DOHH2 (cell line): Measurements from ENCODE around the gene TEC.

Experiments
- CTCF ChIP-seq: fragments of 200-600 bp; sonication (generic); IDR thresholded peaks from one replicate; pipeline ENCODE4 v1.5.1; 2014; ENCODE audit warnings: antibody characterized with exemption, mild to moderate bottlenecking, low read depth, low read length; ENCODE audit not compliant: poor library complexity, severe bottlenecking
- EZH2phosphoT487 ChIP-seq: fragments of 200-600 bp; sonication (generic); IDR thresholded peaks from 2 replicates; pipeline ENCODE4 v1.6.1; 2017; ENCODE audit warnings: borderline replicate concordance, mild to moderate bottlenecking, antibody characterized with exemption, low read length, moderate library complexity, mixed read lengths

GRCh38 chr4:48248559-48248953, 21.1 kb downstream of the TEC start:
- TF ChIP-seq CTCF, result no peak
- no peak for TF ChIP-seq EZH2phosphoT487
